WTC11 (cell line): ENCODE data around the gene THOC1. TPM values are rescaled to one million over a fixed set of nuclear protein-coding genes. Genes with fewer than 3 reads are reported as not detected.

Source experiments
- ATAC-seq: fragments of 200-7000 bp; cut with Tn5 transposase; 2 replicates; pipeline ENCODE4 v1.10.0; 2021; ENCODE audit warnings: mild to moderate bottlenecking, moderate library complexity
- CTCF ChIA-PET: fragments of 300-600 bp; sonication (Branson Sonifier 250); formaldehyde crosslinking; loops from one replicate; lab custom pipeline; 2021; ENCODE audit warnings: antibody characterized with exemption; lab: Charles Lee
- POLR2A ChIA-PET: fragments of 350-600 bp; sonication (Branson Sonifier 250); formaldehyde crosslinking; loops from one replicate; lab custom pipeline; 2021; ENCODE audit warnings: antibody characterized with exemption; lab: Charles Lee
- DNase-seq: peaks from one replicate; pipeline ENCODE4 v3.0.0; 2021; ENCODE audit warnings: low spot score
- H3K27ac Mint-ChIP-seq: 2 replicates; pipeline ENCODE4 v1.8.0; 2021; ENCODE audit warnings: mixed read lengths
- H3K27me3 Mint-ChIP-seq: 2 replicates; pipeline ENCODE4 v1.8.0; 2021; ENCODE audit warnings: low read depth, mild to moderate bottlenecking, moderate library complexity, mixed read lengths
- H3K36me3 Mint-ChIP-seq: 2 replicates; pipeline ENCODE4 v1.8.0; 2021; ENCODE audit warnings: mixed read lengths
- H3K4me1 Mint-ChIP-seq: 2 replicates; pipeline ENCODE4 v1.8.0; 2022; ENCODE audit warnings: mixed read lengths
- H3K4me3 Mint-ChIP-seq: 2 replicates; pipeline ENCODE4 v1.8.0; 2021; ENCODE audit warnings: mild to moderate bottlenecking, moderate library complexity, mixed read lengths
- H3K9me3 Mint-ChIP-seq: 2 replicates; pipeline ENCODE4 v1.8.0; 2021; ENCODE audit warnings: mixed read lengths
- NFATC4 ChIP-seq: fragments of 250-450 bp; sonication (Bioruptor Pico); IDR thresholded peaks from 2 replicates; pipeline ENCODE4 v1.9.0; 2021; ENCODE audit warnings: mild to moderate bottlenecking
- RORB ChIP-seq: fragments of 250-450 bp; sonication (Bioruptor Pico); IDR thresholded peaks from 2 replicates; pipeline ENCODE4 v1.9.0; 2021; ENCODE audit warnings: mild to moderate bottlenecking
- SMAD3 ChIP-seq: sonication (generic); formaldehyde crosslinking; IDR thresholded peaks from 2 replicates; pipeline ENCODE4 v1.8.0; 2022; ENCODE audit warnings: missing genetic modification reagents, mild to moderate bottlenecking, borderline replicate concordance
- ZBTB21 ChIP-seq: sonication (generic); formaldehyde crosslinking; IDR thresholded peaks from 2 replicates; pipeline ENCODE4 v1.8.1; 2023; ENCODE audit warnings: mild to moderate bottlenecking, missing genetic modification reagents, borderline replicate concordance
- ZNF138 ChIP-seq: sonication (generic); formaldehyde crosslinking; conservative IDR thresholded peaks from 2 replicates; pipeline ENCODE4 v1.8.1; 2022; ENCODE audit warnings: mild to moderate bottlenecking, moderate library complexity, missing genetic modification reagents
- total RNA-seq: library from RNA; stranded (reverse); gene quantifications from 3 replicates; pipeline ENCODE4 v1.2.3, GENCODE V29; 2021
- TF ChIP-seq, protein P1 (sequence below): sonication (generic); formaldehyde crosslinking; IDR thresholded peaks from 2 replicates; pipeline ENCODE4 v1.8.0; 2023; ENCODE audit warnings: missing genetic modification reagents, mild to moderate bottlenecking, borderline replicate concordance
- TF ChIP-seq, protein P2 (sequence below): sonication (generic); formaldehyde crosslinking; IDR thresholded peaks from 2 replicates; pipeline ENCODE4 v1.8.1; 2022; ENCODE audit warnings: mild to moderate bottlenecking, missing genetic modification reagents, moderate library complexity, borderline replicate concordance
- TF ChIP-seq, protein P3 (sequence below): sonication (generic); formaldehyde crosslinking; IDR thresholded peaks from 2 replicates; pipeline ENCODE4 v1.8.1; 2023; ENCODE audit warnings: mild to moderate bottlenecking, missing genetic modification reagents, borderline replicate concordance
- TF ChIP-seq, protein P4 (sequence below): sonication (generic); formaldehyde crosslinking; IDR thresholded peaks from 2 replicates; pipeline ENCODE4 v1.8.1; 2023; ENCODE audit warnings: mild to moderate bottlenecking, moderate library complexity, missing genetic modification reagents
- TF ChIP-seq, protein P5 (sequence below): sonication (generic); formaldehyde crosslinking; IDR thresholded peaks from 2 replicates; pipeline ENCODE4 v1.8.1; 2022; ENCODE audit warnings: mild to moderate bottlenecking, moderate library complexity, missing genetic modification reagents
- TF ChIP-seq, protein P6 (sequence below): sonication (generic); formaldehyde crosslinking; IDR thresholded peaks from 2 replicates; pipeline ENCODE4 v1.8.0; 2022; ENCODE audit warnings: mild to moderate bottlenecking, missing genetic modification reagents
- TF ChIP-seq, protein P7 (sequence below): sonication (generic); formaldehyde crosslinking; IDR thresholded peaks from 2 replicates; pipeline ENCODE4 v1.8.0; 2023; ENCODE audit warnings: mild to moderate bottlenecking, missing genetic modification reagents
- TF ChIP-seq, protein P8 (sequence below): sonication (generic); formaldehyde crosslinking; IDR thresholded peaks from 2 replicates; pipeline ENCODE4 v1.8.0; 2022; ENCODE audit warnings: missing genetic modification reagents

Gene THOC1
- total RNA-seq, 1 experiment from 2014 or later = 65.8 TPM

DNA sequence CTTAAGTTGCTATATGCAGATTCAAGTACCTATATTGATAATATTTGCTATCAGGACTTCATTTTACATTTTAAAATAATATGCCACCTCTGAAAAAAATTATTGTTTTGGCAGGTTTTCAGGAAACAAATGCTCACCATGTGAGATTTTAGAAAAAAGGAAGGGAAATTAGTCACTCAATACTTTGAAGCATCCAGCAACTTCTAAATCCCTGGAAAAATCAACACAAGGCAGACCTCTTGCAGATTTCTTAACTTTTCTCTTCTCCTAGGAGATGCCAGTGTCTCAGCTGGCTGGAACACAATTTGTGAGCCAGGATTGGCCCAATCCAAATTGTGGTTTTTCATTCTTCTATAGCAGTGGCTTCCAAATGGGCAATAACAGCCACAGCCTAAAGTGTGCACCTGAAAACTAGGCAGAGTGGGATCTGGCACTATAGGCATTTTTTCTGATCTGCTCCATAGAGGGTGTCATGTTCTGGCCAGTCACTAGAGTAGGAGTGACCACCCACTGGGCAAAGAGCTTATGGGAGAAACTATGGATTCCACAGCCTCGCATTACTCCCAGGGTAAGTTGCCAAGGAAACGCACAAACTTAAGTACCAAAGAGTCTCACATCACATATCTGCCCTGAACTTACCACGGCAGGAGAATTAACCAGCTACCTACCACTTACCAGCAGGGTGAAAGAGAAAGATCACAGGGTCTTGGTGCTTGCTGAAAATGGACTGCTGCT is 28.1 kb upstream of the THOC1 start (continued):
- TF ChIP-seq, protein P1, sequence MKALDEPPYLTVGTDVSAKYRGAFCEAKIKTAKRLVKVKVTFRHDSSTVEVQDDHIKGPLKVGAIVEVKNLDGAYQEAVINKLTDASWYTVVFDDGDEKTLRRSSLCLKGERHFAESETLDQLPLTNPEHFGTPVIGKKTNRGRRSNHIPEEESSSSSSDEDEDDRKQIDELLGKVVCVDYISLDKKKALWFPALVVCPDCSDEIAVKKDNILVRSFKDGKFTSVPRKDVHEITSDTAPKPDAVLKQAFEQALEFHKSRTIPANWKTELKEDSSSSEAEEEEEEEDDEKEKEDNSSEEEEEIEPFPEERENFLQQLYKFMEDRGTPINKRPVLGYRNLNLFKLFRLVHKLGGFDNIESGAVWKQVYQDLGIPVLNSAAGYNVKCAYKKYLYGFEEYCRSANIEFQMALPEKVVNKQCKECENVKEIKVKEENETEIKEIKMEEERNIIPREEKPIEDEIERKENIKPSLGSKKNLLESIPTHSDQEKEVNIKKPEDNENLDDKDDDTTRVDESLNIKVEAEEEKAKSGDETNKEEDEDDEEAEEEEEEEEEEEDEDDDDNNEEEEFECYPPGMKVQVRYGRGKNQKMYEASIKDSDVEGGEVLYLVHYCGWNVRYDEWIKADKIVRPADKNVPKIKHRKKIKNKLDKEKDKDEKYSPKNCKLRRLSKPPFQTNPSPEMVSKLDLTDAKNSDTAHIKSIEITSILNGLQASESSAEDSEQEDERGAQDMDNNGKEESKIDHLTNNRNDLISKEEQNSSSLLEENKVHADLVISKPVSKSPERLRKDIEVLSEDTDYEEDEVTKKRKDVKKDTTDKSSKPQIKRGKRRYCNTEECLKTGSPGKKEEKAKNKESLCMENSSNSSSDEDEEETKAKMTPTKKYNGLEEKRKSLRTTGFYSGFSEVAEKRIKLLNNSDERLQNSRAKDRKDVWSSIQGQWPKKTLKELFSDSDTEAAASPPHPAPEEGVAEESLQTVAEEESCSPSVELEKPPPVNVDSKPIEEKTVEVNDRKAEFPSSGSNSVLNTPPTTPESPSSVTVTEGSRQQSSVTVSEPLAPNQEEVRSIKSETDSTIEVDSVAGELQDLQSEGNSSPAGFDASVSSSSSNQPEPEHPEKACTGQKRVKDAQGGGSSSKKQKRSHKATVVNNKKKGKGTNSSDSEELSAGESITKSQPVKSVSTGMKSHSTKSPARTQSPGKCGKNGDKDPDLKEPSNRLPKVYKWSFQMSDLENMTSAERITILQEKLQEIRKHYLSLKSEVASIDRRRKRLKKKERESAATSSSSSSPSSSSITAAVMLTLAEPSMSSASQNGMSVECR (CRISPR knock-in tag) = no peak
- TF ChIP-seq, protein P2, sequence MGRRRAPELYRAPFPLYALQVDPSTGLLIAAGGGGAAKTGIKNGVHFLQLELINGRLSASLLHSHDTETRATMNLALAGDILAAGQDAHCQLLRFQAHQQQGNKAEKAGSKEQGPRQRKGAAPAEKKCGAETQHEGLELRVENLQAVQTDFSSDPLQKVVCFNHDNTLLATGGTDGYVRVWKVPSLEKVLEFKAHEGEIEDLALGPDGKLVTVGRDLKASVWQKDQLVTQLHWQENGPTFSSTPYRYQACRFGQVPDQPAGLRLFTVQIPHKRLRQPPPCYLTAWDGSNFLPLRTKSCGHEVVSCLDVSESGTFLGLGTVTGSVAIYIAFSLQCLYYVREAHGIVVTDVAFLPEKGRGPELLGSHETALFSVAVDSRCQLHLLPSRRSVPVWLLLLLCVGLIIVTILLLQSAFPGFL (CRISPR knock-in tag) = no peak
- TF ChIP-seq NFATC4 (CRISPR knock-in tag) (no peak), ZBTB21 (CRISPR knock-in tag) (no peak), ZNF138 (CRISPR knock-in tag) (no peak), RORB (no peak)
- TF ChIP-seq, protein P3, sequence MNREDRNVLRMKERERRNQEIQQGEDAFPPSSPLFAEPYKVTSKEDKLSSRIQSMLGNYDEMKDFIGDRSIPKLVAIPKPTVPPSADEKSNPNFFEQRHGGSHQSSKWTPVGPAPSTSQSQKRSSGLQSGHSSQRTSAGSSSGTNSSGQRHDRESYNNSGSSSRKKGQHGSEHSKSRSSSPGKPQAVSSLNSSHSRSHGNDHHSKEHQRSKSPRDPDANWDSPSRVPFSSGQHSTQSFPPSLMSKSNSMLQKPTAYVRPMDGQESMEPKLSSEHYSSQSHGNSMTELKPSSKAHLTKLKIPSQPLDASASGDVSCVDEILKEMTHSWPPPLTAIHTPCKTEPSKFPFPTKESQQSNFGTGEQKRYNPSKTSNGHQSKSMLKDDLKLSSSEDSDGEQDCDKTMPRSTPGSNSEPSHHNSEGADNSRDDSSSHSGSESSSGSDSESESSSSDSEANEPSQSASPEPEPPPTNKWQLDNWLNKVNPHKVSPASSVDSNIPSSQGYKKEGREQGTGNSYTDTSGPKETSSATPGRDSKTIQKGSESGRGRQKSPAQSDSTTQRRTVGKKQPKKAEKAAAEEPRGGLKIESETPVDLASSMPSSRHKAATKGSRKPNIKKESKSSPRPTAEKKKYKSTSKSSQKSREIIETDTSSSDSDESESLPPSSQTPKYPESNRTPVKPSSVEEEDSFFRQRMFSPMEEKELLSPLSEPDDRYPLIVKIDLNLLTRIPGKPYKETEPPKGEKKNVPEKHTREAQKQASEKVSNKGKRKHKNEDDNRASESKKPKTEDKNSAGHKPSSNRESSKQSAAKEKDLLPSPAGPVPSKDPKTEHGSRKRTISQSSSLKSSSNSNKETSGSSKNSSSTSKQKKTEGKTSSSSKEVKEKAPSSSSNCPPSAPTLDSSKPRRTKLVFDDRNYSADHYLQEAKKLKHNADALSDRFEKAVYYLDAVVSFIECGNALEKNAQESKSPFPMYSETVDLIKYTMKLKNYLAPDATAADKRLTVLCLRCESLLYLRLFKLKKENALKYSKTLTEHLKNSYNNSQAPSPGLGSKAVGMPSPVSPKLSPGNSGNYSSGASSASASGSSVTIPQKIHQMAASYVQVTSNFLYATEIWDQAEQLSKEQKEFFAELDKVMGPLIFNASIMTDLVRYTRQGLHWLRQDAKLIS (CRISPR knock-in tag) = no peak
- TF ChIP-seq, protein P4, sequence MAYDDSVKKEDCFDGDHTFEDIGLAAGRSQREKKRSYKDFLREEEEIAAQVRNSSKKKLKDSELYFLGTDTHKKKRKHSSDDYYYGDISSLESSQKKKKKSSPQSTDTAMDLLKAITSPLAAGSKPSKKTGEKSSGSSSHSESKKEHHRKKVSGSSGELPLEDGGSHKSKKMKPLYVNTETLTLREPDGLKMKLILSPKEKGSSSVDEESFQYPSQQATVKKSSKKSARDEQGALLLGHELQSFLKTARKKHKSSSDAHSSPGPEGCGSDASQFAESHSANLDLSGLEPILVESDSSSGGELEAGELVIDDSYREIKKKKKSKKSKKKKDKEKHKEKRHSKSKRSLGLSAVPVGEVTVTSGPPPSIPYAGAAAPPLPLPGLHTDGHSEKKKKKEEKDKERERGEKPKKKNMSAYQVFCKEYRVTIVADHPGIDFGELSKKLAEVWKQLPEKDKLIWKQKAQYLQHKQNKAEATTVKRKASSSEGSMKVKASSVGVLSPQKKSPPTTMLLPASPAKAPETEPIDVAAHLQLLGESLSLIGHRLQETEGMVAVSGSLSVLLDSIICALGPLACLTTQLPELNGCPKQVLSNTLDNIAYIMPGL = no peak
- TF ChIP-seq, protein P5, sequence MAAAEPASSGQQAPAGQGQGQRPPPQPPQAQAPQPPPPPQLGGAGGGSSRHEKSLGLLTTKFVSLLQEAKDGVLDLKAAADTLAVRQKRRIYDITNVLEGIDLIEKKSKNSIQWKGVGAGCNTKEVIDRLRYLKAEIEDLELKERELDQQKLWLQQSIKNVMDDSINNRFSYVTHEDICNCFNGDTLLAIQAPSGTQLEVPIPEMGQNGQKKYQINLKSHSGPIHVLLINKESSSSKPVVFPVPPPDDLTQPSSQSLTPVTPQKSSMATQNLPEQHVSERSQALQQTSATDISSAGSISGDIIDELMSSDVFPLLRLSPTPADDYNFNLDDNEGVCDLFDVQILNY (CRISPR knock-in tag) = no peak
- TF ChIP-seq, protein P6, sequence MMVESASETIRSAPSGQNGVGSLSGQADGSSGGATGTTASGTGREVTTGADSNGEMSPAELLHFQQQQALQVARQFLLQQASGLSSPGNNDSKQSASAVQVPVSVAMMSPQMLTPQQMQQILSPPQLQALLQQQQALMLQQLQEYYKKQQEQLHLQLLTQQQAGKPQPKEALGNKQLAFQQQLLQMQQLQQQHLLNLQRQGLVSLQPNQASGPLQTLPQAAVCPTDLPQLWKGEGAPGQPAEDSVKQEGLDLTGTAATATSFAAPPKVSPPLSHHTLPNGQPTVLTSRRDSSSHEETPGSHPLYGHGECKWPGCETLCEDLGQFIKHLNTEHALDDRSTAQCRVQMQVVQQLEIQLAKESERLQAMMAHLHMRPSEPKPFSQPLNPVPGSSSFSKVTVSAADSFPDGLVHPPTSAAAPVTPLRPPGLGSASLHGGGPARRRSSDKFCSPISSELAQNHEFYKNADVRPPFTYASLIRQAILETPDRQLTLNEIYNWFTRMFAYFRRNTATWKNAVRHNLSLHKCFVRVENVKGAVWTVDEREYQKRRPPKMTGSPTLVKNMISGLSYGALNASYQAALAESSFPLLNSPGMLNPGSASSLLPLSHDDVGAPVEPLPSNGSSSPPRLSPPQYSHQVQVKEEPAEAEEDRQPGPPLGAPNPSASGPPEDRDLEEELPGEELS = no peak

DNA sequence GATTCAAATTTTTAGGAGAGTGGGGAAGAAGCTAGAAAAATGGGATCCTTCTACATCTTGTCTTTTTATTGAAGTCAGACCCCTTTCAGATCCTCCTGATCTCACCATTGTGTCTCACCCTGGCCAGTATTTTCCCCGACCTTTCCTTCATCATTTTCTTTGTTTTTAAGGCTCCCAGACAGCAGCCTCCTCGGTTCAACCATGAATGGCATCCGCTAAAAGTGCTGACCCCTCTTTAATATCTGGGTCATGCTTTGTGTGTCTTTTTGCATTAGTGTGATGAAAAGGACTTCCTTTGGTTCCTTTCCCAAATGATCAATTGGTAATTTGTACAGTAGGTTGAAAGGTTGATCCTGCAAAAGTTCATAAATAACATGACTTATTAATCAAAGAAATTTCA is 26.7 kb upstream of the THOC1 start:
- ChIA-PET CTCF (no interaction called here), POLR2A (no interaction called here)
- H3K27me3 Mint-ChIP-seq = no peaks in the 10 kb centered on the region; the same call in 1 of the 2 replicates
- H3K36me3 Mint-ChIP-seq = no peaks in the 10 kb centered on the region
- no peak overlapping the region for H3K27ac Mint-ChIP-seq
- ATAC-seq (no peak), DNase-seq (no peak)
- H3K9me3 Mint-ChIP-seq = no peaks in the 10 kb centered on the region
- H3K4me1 Mint-ChIP-seq = no peaks in the 10 kb centered on the region
- no peak overlapping the region for H3K4me3 Mint-ChIP-seq
- TF ChIP-seq, protein P7, sequence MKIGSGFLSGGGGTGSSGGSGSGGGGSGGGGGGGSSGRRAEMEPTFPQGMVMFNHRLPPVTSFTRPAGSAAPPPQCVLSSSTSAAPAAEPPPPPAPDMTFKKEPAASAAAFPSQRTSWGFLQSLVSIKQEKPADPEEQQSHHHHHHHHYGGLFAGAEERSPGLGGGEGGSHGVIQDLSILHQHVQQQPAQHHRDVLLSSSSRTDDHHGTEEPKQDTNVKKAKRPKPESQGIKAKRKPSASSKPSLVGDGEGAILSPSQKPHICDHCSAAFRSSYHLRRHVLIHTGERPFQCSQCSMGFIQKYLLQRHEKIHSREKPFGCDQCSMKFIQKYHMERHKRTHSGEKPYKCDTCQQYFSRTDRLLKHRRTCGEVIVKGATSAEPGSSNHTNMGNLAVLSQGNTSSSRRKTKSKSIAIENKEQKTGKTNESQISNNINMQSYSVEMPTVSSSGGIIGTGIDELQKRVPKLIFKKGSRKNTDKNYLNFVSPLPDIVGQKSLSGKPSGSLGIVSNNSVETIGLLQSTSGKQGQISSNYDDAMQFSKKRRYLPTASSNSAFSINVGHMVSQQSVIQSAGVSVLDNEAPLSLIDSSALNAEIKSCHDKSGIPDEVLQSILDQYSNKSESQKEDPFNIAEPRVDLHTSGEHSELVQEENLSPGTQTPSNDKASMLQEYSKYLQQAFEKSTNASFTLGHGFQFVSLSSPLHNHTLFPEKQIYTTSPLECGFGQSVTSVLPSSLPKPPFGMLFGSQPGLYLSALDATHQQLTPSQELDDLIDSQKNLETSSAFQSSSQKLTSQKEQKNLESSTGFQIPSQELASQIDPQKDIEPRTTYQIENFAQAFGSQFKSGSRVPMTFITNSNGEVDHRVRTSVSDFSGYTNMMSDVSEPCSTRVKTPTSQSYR (CRISPR knock-in tag) = no peak
- no peak for TF ChIP-seq SMAD3 (CRISPR knock-in tag)
- TF ChIP-seq, protein P8, sequence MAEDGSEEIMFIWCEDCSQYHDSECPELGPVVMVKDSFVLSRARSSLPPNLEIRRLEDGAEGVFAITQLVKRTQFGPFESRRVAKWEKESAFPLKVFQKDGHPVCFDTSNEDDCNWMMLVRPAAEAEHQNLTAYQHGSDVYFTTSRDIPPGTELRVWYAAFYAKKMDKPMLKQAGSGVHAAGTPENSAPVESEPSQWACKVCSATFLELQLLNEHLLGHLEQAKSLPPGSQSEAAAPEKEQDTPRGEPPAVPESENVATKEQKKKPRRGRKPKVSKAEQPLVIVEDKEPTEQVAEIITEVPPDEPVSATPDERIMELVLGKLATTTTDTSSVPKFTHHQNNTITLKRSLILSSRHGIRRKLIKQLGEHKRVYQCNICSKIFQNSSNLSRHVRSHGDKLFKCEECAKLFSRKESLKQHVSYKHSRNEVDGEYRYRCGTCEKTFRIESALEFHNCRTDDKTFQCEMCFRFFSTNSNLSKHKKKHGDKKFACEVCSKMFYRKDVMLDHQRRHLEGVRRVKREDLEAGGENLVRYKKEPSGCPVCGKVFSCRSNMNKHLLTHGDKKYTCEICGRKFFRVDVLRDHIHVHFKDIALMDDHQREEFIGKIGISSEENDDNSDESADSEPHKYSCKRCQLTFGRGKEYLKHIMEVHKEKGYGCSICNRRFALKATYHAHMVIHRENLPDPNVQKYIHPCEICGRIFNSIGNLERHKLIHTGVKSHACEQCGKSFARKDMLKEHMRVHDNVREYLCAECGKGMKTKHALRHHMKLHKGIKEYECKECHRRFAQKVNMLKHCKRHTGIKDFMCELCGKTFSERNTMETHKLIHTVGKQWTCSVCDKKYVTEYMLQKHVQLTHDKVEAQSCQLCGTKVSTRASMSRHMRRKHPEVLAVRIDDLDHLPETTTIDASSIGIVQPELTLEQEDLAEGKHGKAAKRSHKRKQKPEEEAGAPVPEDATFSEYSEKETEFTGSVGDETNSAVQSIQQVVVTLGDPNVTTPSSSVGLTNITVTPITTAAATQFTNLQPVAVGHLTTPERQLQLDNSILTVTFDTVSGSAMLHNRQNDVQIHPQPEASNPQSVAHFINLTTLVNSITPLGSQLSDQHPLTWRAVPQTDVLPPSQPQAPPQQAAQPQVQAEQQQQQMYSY = no peak
